ENCODE measurements around the gene FREY1. TPM values are rescaled to one million over a fixed set of nuclear protein-coding genes. Genes with fewer than 3 reads are reported as not detected.

Gene FREY1
- polyA plus RNA-seq, 3 donors: 0.37 TPM; not detected in 2

DNA sequence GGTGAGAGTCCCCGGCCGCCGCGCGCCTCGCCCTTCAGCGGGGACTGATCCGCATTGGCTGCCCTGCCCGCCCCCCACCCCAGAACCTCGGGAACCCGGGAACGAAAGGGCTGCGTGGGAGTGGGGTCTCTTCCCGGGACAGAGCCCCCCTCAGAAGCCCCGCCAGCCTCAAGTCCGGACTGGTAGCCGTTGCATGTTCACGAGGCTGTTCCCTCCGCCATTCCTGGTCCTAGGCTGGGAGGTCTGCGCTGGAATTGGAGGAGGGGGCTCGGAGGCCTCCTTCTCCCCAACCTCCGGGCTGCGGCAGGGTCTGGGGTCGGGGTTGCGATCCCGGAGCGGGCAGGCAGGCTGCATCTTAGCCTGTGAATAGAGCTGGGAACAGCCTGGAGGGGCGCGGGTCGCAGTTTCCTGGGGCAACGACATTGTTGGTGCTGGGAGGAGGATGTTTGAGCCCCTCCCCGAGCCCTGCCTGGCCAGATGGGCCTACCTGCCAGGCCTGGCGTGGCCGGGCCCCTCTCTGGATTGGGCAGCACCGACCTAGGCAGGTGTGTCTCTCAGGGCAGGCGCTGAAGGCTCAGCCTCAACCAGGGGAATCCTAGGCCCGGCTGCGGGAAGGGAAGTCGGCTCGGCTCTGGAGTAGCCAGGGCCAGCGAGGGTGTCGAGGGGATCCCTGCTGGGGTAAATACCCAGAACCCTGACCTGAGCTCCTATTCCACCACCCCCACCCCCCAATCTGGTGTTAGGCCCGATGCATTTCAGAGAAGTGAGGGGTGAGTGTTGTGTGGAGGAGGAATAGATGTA, 20.9 kb downstream of the FREY1 start:
- Histone ChIP-seq H3K36me3 (replicated peaks in 1 of 2; ENCODE audit: control insufficient read depth in 1 of 2, insufficient read depth in 2 of 2, low read length in 2 of 2) (peaks cover 13 to 15% of the 10 kb centered on the region in 2 donors), H3K9ac (ENCODE audit: insufficient read depth, low read length, poor library complexity, severe bottlenecking) (no peak overlapping the region), H3K4me2 (replicated peaks; ENCODE audit: extremely low read depth, low read length, poor library complexity, severe bottlenecking) (peak overlapping the region; percentile 64), H4K20me1 (ENCODE audit: insufficient read depth, low read length) (peaks cover 25% of the 10 kb centered on the region), H2AFZ (ENCODE audit: insufficient read depth, low read depth, low read length, poor library complexity, severe bottlenecking) (no peak overlapping the region), H3K4me1 (ENCODE audit: control insufficient read depth in 1 of 2, insufficient read depth in 2 of 2, low read length in 2 of 2) (peaks cover 5 to 6% of the 10 kb centered on the region in 2 donors), H3K4me3 (replicated peaks in 1 of 3; ENCODE audit: low read depth in 2 of 3, low read length in 3 of 3) (peak overlapping the region in 1 of 3 experiments; percentile 63), H3K27ac (ENCODE audit: low read depth in 1 of 2, low read length in 2 of 2) (no peak overlapping the region), H3K27me3 (ENCODE audit: control insufficient read depth in 2 of 2, insufficient read depth in 2 of 2, low read length in 2 of 2) (peaks cover 14 to 26% of the 10 kb centered on the region in 2 donors), H3K9me3 (replicated peaks in 1 of 2; ENCODE audit: control insufficient read depth in 1 of 2, insufficient read depth in 1 of 2, low read length in 2 of 2) (no peaks in the 10 kb centered on the region), H3K79me2 (ENCODE audit: insufficient read depth, low read length) (no peaks in the 10 kb centered on the region)
- 11% methylated on average over 10 of the region's 43 CpGs for WGBS (ENCODE audit: insufficient coverage)
- H3K36me3 Mint-ChIP-seq: peaks cover 13 to 14% of the 10 kb centered on the region in 2 donors
- peaks cover 0 to 5% (median 0%) of the 10 kb centered on the region in 7 donors for H3K9me3 Mint-ChIP-seq
- TF ChIP-seq, protein P1, sequence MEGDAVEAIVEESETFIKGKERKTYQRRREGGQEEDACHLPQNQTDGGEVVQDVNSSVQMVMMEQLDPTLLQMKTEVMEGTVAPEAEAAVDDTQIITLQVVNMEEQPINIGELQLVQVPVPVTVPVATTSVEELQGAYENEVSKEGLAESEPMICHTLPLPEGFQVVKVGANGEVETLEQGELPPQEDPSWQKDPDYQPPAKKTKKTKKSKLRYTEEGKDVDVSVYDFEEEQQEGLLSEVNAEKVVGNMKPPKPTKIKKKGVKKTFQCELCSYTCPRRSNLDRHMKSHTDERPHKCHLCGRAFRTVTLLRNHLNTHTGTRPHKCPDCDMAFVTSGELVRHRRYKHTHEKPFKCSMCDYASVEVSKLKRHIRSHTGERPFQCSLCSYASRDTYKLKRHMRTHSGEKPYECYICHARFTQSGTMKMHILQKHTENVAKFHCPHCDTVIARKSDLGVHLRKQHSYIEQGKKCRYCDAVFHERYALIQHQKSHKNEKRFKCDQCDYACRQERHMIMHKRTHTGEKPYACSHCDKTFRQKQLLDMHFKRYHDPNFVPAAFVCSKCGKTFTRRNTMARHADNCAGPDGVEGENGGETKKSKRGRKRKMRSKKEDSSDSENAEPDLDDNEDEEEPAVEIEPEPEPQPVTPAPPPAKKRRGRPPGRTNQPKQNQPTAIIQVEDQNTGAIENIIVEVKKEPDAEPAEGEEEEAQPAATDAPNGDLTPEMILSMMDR (IDR thresholded peaks at IDR 0.05): no peak
- no peak for DNase-seq
- peaks cover 17 to 46% (median 29%) of the 10 kb centered on the region in 3 donors for H3K27me3 Mint-ChIP-seq (ENCODE audit: low read depth in 3 of 3)
- peak overlapping the region; percentile 24 to 37 for H3K4me3 Mint-ChIP-seq
- no peak overlapping the region for H3K27ac Mint-ChIP-seq
- intact Hi-C loops (cut with micrococcal nuclease): no loop called here
- H3K4me1 Mint-ChIP-seq: peaks cover 3% of the 10 kb centered on the region

DNA sequence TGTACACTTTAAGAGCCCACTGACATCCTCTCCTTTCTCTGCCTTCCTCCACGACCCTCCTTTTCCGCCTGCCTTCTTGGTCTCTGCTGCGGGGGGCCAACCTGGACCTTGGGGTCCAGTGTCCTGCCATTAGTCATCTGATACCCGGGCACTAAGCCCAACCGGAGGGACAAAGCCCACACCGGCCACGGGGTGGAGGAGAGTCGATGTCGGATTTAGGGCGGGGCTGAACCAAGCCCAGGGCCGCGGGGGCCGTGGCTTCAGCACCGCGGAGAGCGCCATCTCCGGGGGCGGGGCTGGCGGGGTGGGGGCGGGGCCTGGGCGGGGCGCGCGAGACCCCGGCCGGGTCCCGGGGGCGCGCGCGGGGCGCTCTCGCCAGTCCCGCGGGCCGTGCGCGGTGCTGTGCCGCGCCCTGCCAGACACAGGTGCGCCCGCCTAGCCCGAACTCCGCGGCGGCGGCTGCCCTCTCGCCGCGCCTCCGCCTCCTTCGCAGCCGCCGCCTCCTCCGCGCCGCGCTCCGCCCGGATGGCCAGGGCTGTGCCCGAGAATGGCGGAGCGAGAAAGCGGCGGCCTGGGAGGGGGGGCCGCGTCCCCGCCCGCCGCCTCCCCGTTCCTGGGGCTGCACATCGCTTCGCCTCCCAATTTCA, 21.7 kb downstream of the FREY1 start, which contains the start of gene MAPK8IP1:
MAPK8IP1 (plus strand) TSS at position 378 of the 647 bp plus-strand sequence; CDS start at position 548, 170 bp downstream.
- WGBS (ENCODE audit: insufficient coverage): under 1% methylated on average over 66 of the region's 73 CpGs
- intact Hi-C loops (cut with micrococcal nuclease): no loop called here
- Mint-ChIP-seq H3K27ac (no peak within 1 kb of the TSS), H3K27me3 (ENCODE audit: low read depth in 3 of 3) (peaks cover 16 to 46% (median 29%) of the 10 kb centered on the region in 3 donors), H3K9me3 (peaks cover 0 to 5% (median 0%) of the 10 kb centered on the region in 7 donors), H3K36me3 (peaks cover 20 to 21% of the 10 kb centered on the region in 2 donors), H3K4me1 (peaks cover 3% of the 10 kb centered on the region), H3K4me3 (peak within 1 kb of the TSS; percentile 64 to 89)
- Histone ChIP-seq H3K4me3 (replicated peaks in 1 of 3; ENCODE audit: low read depth in 2 of 3, low read length in 3 of 3) (peak within 1 kb of the TSS in 1 of 3 experiments; percentile 63), H3K79me2 (ENCODE audit: insufficient read depth, low read length) (no peaks in the 10 kb centered on the region), H3K27me3 (ENCODE audit: control insufficient read depth in 2 of 2, insufficient read depth in 2 of 2, low read length in 2 of 2) (peaks cover 14 to 26% of the 10 kb centered on the region in 2 donors), H3K4me1 (ENCODE audit: control insufficient read depth in 1 of 2, insufficient read depth in 2 of 2, low read length in 2 of 2) (peaks cover 5 to 6% of the 10 kb centered on the region in 2 donors), H3K27ac (ENCODE audit: low read depth in 1 of 2, low read length in 2 of 2) (no peak within 1 kb of the TSS), H3K36me3 (replicated peaks in 1 of 2; ENCODE audit: control insufficient read depth in 1 of 2, insufficient read depth in 2 of 2, low read length in 2 of 2) (peaks cover 20 to 22% of the 10 kb centered on the region in 2 donors), H3K4me2 (replicated peaks; ENCODE audit: extremely low read depth, low read length, poor library complexity, severe bottlenecking) (peak within 1 kb of the TSS; percentile 64), H3K9ac (ENCODE audit: insufficient read depth, low read length, poor library complexity, severe bottlenecking) (no peak within 1 kb of the TSS), H2AFZ (ENCODE audit: insufficient read depth, low read depth, low read length, poor library complexity, severe bottlenecking) (no peak within 1 kb of the TSS), H4K20me1 (ENCODE audit: insufficient read depth, low read length) (peaks cover 25% of the 10 kb centered on the region), H3K9me3 (replicated peaks in 1 of 2; ENCODE audit: control insufficient read depth in 1 of 2, insufficient read depth in 1 of 2, low read length in 2 of 2) (no peaks in the 10 kb centered on the region)
- peak; percentile 12 to 27 (median 12) for DNase-seq
- TF ChIP-seq, protein P1 (IDR thresholded peaks at IDR 0.05): no peak
